Tibial nerve (tissue), 3 donors: ENCODE measurements around the gene LYZ.
"Not testable (repeated sequence)": the region's sequence is repeated elsewhere in the genome, so short reads cannot be mapped to it uniquely, and the experiment has no call there.

Experiments
- POLR2A ChIP-seq, 2 donors: fragments of 450-650 bp; IDR thresholded peaks; one replicate each; pipeline ENCODE4 v1.6.1; 2017; ENCODE audit warnings: antibody characterized with exemption in 2 of 2, mild to moderate bottlenecking in 2 of 2, moderate library complexity in 2 of 2
- TF ChIP-seq, protein P1 (sequence below), 5 experiments: fragments of 200-600 bp in 3 of 5; fragments of 450-650 bp in 2 of 5; sonication (generic) in 3 of 5; IDR thresholded peaks; one replicate each; pipeline ENCODE4 v1.5.1; 2016 to 2019; ENCODE audit warnings: antibody characterized with exemption in 5 of 5, mild to moderate bottlenecking in 3 of 5, moderate library complexity in 2 of 5

DNA sequence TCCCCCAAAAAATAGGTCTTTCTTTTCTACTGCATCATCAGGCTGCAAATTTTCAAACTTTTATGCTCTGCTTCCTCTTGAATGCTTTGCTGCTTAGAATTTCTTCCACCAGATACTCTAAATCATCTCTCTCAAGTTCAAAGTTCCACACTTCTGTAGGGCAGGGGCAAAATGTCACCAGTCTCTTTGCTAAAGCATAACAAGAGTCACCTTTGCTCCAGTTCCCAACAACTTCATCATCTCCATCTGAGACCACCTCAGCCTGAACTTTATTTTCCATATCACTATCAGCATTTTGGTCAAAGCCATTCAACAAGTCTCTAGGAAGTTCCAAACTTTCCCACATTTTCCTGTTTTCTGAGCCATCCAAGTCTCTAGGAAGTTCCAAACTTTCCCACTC is 31.4 kb upstream of the LYZ start:
- TF ChIP-seq, protein P1, sequence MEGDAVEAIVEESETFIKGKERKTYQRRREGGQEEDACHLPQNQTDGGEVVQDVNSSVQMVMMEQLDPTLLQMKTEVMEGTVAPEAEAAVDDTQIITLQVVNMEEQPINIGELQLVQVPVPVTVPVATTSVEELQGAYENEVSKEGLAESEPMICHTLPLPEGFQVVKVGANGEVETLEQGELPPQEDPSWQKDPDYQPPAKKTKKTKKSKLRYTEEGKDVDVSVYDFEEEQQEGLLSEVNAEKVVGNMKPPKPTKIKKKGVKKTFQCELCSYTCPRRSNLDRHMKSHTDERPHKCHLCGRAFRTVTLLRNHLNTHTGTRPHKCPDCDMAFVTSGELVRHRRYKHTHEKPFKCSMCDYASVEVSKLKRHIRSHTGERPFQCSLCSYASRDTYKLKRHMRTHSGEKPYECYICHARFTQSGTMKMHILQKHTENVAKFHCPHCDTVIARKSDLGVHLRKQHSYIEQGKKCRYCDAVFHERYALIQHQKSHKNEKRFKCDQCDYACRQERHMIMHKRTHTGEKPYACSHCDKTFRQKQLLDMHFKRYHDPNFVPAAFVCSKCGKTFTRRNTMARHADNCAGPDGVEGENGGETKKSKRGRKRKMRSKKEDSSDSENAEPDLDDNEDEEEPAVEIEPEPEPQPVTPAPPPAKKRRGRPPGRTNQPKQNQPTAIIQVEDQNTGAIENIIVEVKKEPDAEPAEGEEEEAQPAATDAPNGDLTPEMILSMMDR (IDR thresholded peaks at IDR 0.05): not testable (repeated sequence)
- not testable (repeated sequence) for TF ChIP-seq POLR2A (IDR thresholded peaks at IDR 0.05)
